ENCODE data around the gene FANCG.

Gene FANCG

GRCh38 chr9:35079426-35080341, at the start of gene FANCG:
Gene FANCG (minus strand): TSS chr9:35079942. CDS start chr9:35079524, 418 bp downstream.
- in situ Hi-C loops (cut with MboI; ENCODE audit: low sequenced_read_pairs) = no loop called here

GRCh38 chr9:35116898-35117551, 37.3 kb upstream of the FANCG start:
- in situ Hi-C loops (cut with MboI; ENCODE audit: low sequenced_read_pairs) = loop anchor here (10.0 kb wide), 1 partner anchor 348 kb away; no protein-coding TSS in a partner anchor

DNA sequence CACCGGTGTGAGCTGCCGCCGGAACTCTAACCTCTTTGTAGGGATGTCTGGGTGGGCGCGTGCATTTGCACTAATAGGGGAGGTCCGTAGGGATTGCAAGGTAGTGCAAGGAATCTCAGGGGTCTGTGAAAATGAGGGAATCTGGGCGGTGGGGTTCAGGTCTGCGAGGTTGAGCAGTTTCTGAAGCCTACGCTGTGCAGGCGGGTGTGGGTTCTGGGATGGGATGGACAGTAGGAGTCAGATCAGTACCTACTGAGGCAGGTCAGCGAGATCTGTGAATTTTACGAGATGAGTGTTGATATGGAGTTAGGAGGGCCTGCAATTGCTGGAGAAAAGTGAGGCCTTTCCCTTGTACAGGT, 36.8 kb upstream of the FANCG start:
- in situ Hi-C loops (cut with MboI; ENCODE audit: low sequenced_read_pairs) = loop anchor here (10.0 kb wide), 1 partner anchor 348 kb away; no protein-coding TSS in a partner anchor

GRCh38 chr9:35115680-35116538, 36.2 kb upstream of the FANCG start, which contains the start of gene ATOSB:
Gene ATOSB (minus strand): TSS chr9:35115862. CDS start chr9:35108274, 7,588 bp downstream.
- in situ Hi-C loops (cut with MboI; ENCODE audit: low sequenced_read_pairs) = loop anchor here (10.0 kb wide), 1 partner anchor 349 kb away; no protein-coding TSS in a partner anchor

DNA sequence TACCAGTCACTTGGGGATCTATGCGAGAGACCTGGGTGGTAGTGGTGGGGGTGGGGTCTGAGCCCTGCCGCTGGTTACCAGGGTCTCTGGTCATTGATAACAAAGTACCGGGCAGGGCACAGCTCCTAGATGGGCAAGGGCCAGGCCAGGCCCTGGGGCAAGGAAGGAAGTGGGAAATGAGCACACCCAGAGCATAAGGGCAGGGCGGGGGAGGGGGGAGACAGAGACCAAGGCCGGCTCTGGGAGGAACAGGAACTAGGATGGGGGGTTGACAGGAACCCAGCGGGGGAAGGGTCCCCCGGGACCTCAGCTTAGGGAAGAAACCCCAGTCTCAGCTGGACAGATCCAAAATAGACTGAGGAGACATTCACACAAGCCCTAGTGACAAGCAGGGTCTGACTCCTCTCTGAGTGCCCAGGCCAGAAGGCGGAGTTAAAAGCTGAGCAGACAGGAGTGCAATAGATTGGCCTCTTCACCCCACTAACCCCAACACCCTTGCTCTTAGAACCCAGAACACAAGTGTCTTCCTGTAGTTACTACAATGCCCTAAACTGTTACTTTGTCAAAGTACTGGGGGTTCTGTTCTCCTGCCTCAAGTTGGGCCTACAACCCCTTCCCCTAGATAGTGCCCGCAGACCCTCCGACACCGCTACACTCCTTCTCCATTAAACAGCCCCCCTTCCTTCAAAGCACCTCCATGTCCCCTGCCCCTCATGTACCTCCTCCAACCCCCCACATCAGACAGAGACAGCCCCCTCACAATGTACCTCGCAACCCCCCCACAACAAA, 35.3 kb upstream of the FANCG start:
- in situ Hi-C loops (cut with MboI; ENCODE audit: low sequenced_read_pairs) = loop anchor here (10.0 kb wide), 1 partner anchor 350 kb away; no protein-coding TSS in a partner anchor

DNA sequence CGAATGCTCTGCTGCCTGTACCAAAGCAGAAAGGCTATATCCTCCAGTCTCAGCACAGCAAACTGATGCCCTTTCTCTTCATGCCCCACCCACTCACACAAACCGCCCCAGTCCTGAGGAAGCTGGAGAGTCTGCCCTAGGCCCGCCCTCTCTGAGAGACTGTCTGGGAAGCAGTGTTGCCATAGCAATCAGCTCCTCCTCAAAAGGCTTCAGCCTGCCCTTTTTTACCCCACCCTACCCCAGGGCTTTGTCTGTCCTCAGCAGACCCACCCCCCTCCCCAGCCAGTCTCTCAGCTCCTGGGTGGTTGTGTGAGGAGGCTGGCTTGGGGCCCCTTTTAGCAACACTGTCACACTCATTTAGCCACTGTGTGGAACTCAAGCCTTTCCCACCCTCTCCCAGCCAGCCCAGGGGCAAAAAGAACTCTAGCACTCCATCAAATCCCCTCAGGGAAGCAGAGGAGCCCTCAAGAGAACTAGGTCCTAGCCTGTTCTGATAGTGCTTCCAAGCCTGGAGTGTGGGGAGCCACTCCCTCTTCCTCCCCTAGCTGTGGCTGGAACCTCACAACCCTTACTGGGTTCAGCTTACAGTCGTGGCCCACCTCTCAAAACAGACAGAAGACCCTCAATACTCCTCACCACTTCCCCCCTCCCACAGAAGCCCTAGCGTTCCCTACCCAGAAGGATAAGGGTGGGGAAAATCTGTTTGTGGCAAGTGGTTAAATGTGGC, 34.5 kb upstream of the FANCG start:
- in situ Hi-C loops (cut with MboI; ENCODE audit: low sequenced_read_pairs) = loop anchor here (10.0 kb wide), 1 partner anchor 351 kb away; no protein-coding TSS in a partner anchor

DNA sequence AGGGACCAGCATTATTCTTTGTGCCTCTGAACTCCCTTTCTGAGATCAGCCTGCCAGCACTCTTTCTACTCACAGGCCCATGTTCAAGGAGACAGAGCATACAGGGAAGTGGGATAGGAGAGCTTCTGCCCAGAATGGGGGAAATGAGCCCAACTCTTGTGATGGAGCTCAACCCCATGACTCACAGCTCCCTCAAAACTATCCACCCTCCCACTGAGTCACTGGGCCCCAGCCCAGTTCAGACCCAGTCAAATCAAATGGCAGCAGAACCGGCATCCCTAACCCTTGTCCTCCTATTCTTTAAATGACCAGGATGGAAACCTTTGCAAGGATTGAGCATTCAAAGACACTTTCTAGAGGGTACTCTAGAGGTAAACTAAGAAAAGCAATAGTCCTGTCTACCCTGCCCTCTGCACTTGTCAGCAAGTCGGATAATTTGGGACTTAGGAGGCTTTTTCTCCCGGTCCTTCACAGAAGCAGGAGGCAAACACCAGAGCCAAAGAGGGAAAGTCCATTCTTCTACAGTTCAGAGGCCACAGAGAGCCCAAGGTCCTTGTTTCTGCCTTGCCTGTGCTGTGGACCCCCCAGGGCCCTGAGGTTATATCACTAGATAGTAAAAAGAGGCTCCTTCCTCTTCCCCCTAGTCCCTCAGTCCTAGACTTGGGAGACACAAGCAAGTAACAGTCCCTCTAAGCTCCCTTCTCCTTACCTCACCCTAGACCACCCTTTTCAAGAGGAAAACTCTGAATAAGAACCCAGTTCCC, 32.7 kb upstream of the FANCG start:
- in situ Hi-C loops (cut with MboI; ENCODE audit: low sequenced_read_pairs) = loop anchor here (10.0 kb wide), 1 partner anchor 352 kb away; no protein-coding TSS in a partner anchor

- in situ Hi-C loops (cut with MboI; ENCODE audit: low sequenced_read_pairs) = loop anchor here (10.0 kb wide), 1 partner anchor 354 kb away; no protein-coding TSS in a partner anchor
Measured at GRCh38 chr9:35111001-35111933, 31.5 kb upstream of the FANCG start.

- in situ Hi-C loops (cut with MboI; ENCODE audit: low sequenced_read_pairs) = loop anchor here (10.0 kb wide), 1 partner anchor 354 kb away; no protein-coding TSS in a partner anchor
Measured at GRCh38 chr9:35110327-35110761, 30.6 kb upstream of the FANCG start.

GRCh38 chr9:35108946-35109575, 29.3 kb upstream of the FANCG start:
- in situ Hi-C loops (cut with MboI; ENCODE audit: low sequenced_read_pairs) = no loop called here

GRCh38 chr9:35108461-35108860, 28.7 kb upstream of the FANCG start:
- in situ Hi-C loops (cut with MboI; ENCODE audit: low sequenced_read_pairs) = no loop called here

GRCh38 chr9:35107297-35108290, 27.9 kb upstream of the FANCG start:
- in situ Hi-C loops (cut with MboI; ENCODE audit: low sequenced_read_pairs) = no loop called here

GRCh38 chr9:35106343-35106730, 26.6 kb upstream of the FANCG start:
- in situ Hi-C loops (cut with MboI; ENCODE audit: low sequenced_read_pairs) = no loop called here

GRCh38 chr9:35105571-35106342, 26.0 kb upstream of the FANCG start:
- in situ Hi-C loops (cut with MboI; ENCODE audit: low sequenced_read_pairs) = no loop called here

GRCh38 chr9:35105126-35105525, 25.4 kb upstream of the FANCG start:
- in situ Hi-C loops (cut with MboI; ENCODE audit: low sequenced_read_pairs) = no loop called here
